ENCODE data around the gene DDX3X. TPM values are rescaled to one million over a fixed set of nuclear protein-coding genes. Genes with fewer than 3 reads are reported as not detected.

Gene DDX3X
- total and polyA plus RNA-seq, 2 donors (not counting 1 experiment from before 2014, with no cell fraction given): 130 to 289 TPM

DNA sequence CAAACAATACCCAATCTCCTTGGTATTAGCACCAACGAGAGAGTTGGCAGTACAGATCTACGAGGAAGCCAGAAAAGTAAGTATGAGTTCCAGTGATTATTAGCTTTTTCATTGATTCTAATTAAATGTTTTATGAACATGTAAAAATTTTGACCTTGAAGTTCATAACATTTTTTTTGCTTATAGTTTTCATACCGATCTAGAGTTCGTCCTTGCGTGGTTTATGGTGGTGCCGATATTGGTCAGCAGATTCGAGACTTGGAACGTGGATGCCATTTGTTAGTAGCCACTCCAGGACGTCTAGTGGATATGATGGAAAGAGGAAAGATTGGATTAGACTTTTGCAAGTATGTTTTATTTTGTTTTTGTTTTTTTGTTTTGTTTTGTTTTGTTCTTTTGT, 10.1 kb downstream of the DDX3X start:
- ChIA-PET CTCF (no interaction called here), POLR2A (no interaction called here)
- WGBS (ENCODE audit: insufficient coverage): 96% methylated on average over 6 of the region's 9 CpGs
- Mint-ChIP-seq H3K4me1 (peaks cover 11% of the 10 kb centered on the region), H3K27ac (no peak overlapping the region), H3K27me3 (no peaks in the 10 kb centered on the region), H3K9me3 (ENCODE audit: insufficient read depth) (no peaks in the 10 kb centered on the region), H3K4me3 (no peak overlapping the region)
- Histone ChIP-seq H3K9me3 (ENCODE audit: control extremely low read depth in 1 of 3, control insufficient read depth in 2 of 3, insufficient read depth in 1 of 3, low read length in 2 of 3) (no peaks in the 10 kb centered on the region), H2AFZ (ENCODE audit: insufficient read depth, low read depth, low read length, poor library complexity, severe bottlenecking) (no peak overlapping the region), H3K9ac (ENCODE audit: low read length) (no peak overlapping the region), H3K79me2 (ENCODE audit: control insufficient read depth, insufficient read depth, low read length) (peaks cover 26% of the 10 kb centered on the region), H3K4me3 (ENCODE audit: control extremely low read depth in 1 of 5, extremely low read depth in 1 of 5, insufficient read depth in 1 of 5, low read depth in 2 of 5, low read length in 4 of 5) (no peak overlapping the region), H3K4me1 (ENCODE audit: control insufficient read depth in 2 of 2, insufficient read depth in 2 of 2, low read length in 2 of 2) (peaks cover 6% of the 10 kb centered on the region in 2 donors), H4K20me1 (ENCODE audit: control insufficient read depth, insufficient read depth, low read length, poor library complexity, severe bottlenecking) (peaks cover 85% of the 10 kb centered on the region), H3K27me3 (replicated peaks in 1 of 4; ENCODE audit: control extremely low read depth in 1 of 4, control insufficient read depth in 3 of 4, insufficient read depth in 4 of 4, low read length in 3 of 4) (no peaks in the 10 kb centered on the region), H3K27ac (ENCODE audit: low read length in 2 of 2) (no peak overlapping the region), H3K36me3 (replicated peaks in 1 of 2; ENCODE audit: control extremely low read depth in 1 of 2, control insufficient read depth in 1 of 2, extremely low read depth in 1 of 2, insufficient read depth in 2 of 2, low read length in 1 of 2) (peaks cover 7 to 82% of the 10 kb centered on the region in 2 experiments), H3K4me2 (replicated peaks; ENCODE audit: low read depth, low read length, poor library complexity, severe bottlenecking) (no peak overlapping the region)
- ATAC-seq (ENCODE audit: low read depth): no peak
- TF ChIP-seq, protein P1, sequence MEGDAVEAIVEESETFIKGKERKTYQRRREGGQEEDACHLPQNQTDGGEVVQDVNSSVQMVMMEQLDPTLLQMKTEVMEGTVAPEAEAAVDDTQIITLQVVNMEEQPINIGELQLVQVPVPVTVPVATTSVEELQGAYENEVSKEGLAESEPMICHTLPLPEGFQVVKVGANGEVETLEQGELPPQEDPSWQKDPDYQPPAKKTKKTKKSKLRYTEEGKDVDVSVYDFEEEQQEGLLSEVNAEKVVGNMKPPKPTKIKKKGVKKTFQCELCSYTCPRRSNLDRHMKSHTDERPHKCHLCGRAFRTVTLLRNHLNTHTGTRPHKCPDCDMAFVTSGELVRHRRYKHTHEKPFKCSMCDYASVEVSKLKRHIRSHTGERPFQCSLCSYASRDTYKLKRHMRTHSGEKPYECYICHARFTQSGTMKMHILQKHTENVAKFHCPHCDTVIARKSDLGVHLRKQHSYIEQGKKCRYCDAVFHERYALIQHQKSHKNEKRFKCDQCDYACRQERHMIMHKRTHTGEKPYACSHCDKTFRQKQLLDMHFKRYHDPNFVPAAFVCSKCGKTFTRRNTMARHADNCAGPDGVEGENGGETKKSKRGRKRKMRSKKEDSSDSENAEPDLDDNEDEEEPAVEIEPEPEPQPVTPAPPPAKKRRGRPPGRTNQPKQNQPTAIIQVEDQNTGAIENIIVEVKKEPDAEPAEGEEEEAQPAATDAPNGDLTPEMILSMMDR (IDR thresholded peaks at IDR 0.05): no peak
- TF ChIP-seq EZH2 (IDR thresholded peaks at IDR 0.05; ENCODE audit: borderline replicate concordance, insufficient read depth, low read depth, low read length, poor library complexity, severe bottlenecking): no peak
- intact Hi-C loops (cut with micrococcal nuclease): no loop called here
- DNase-seq: no peak

DNA sequence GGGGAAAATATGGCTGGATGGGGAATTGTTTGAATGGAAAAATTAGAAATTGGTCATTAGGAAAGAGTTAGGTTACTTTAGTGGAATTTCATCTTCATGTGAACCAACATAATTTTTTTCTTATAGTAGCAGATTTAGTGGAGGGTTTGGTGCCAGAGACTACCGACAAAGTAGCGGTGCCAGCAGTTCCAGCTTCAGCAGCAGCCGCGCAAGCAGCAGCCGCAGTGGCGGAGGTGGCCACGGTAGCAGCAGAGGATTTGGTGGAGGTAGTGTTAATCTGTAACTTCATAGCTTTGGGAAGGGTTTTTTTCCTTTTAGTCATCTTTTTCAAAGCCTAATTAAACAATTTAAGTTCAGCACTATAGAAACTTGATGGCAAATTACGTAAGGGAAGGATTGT, 13.2 kb downstream of the DDX3X start:
- H3K79me2 ChIP-seq (ENCODE audit: control insufficient read depth, insufficient read depth, low read length): no peaks in the 10 kb centered on the region
- no peaks in the 10 kb centered on the region for H3K27me3 ChIP-seq (replicated peaks in 1 of 4; ENCODE audit: control extremely low read depth in 1 of 4, control insufficient read depth in 3 of 4, insufficient read depth in 4 of 4, low read length in 3 of 4)
- H3K36me3 ChIP-seq (replicated peaks in 1 of 2; ENCODE audit: control extremely low read depth in 1 of 2, control insufficient read depth in 1 of 2, extremely low read depth in 1 of 2, insufficient read depth in 2 of 2, low read length in 1 of 2): peaks cover 5 to 64% of the 10 kb centered on the region in 2 experiments
- Mint-ChIP-seq H3K4me3 (no peak overlapping the region), H3K27ac (no peak overlapping the region), H3K4me1 (peaks cover 8% of the 10 kb centered on the region), H3K9me3 (ENCODE audit: insufficient read depth) (no peaks in the 10 kb centered on the region), H3K27me3 (no peaks in the 10 kb centered on the region)
- H3K4me1 ChIP-seq (ENCODE audit: control insufficient read depth in 2 of 2, insufficient read depth in 2 of 2, low read length in 2 of 2): no peaks in the 10 kb centered on the region
- H3K9ac ChIP-seq (ENCODE audit: low read length): no peak overlapping the region
- H3K4me3 ChIP-seq (ENCODE audit: control extremely low read depth in 1 of 5, extremely low read depth in 1 of 5, insufficient read depth in 1 of 5, low read depth in 2 of 5, low read length in 4 of 5): no peak overlapping the region
- TF ChIP-seq, protein P1 (IDR thresholded peaks at IDR 0.05): no peak
- TF ChIP-seq EZH2 (IDR thresholded peaks at IDR 0.05; ENCODE audit: borderline replicate concordance, insufficient read depth, low read depth, low read length, poor library complexity, severe bottlenecking): no peak
- no peak overlapping the region for H2AFZ ChIP-seq (ENCODE audit: insufficient read depth, low read depth, low read length, poor library complexity, severe bottlenecking)
- no peak for DNase-seq
- POLR2A ChIA-PET: interaction anchor here (0.9 kb wide), 1 partner anchor 10 kb away, joined by 4 read pairs; no protein-coding TSS in a partner anchor
- no peak for ATAC-seq (ENCODE audit: low read depth)
- H3K4me2 ChIP-seq (replicated peaks; ENCODE audit: low read depth, low read length, poor library complexity, severe bottlenecking): no peak overlapping the region
- intact Hi-C loops (cut with micrococcal nuclease): no loop called here
- H3K9me3 ChIP-seq (ENCODE audit: control extremely low read depth in 1 of 3, control insufficient read depth in 2 of 3, insufficient read depth in 1 of 3, low read length in 2 of 3): no peaks in the 10 kb centered on the region
- no peak overlapping the region for H3K27ac ChIP-seq (ENCODE audit: low read length in 2 of 2)
- WGBS (ENCODE audit: insufficient coverage): no CpG with 5 or more reads among the region's 8 CpGs
- H4K20me1 ChIP-seq (ENCODE audit: control insufficient read depth, insufficient read depth, low read length, poor library complexity, severe bottlenecking): peaks cover 56% of the 10 kb centered on the region
- CTCF ChIA-PET: no interaction called here
